GM18870 (cell line): Measurements from ENCODE around the gene TRIB2.
"Not testable (repeated sequence)": the region's sequence is repeated elsewhere in the genome, so short reads cannot be mapped to it uniquely, and the experiment has no call there.

Experiments used
- ATAC-seq: cut with Tn5 transposase; IDR thresholded peaks from one replicate; pipeline ENCODE4 v1.9.1; 2021; ENCODE audit warnings: moderate library complexity; ENCODE audit not compliant: unreplicated experiment

The TRIB2 gene

GRCh38 chr2:12716282-12717190 is at the start of gene TRIB2:
TSS of gene TRIB2 (plus strand) at chr2:12716936. CDS start at chr2:12718308, 1,372 bp downstream.
- no peak for ATAC-seq

- ATAC-seq: no peak
Observed at GRCh38 chr2:12669036-12669435, 47.7 kb upstream of the TRIB2 start.

DNA sequence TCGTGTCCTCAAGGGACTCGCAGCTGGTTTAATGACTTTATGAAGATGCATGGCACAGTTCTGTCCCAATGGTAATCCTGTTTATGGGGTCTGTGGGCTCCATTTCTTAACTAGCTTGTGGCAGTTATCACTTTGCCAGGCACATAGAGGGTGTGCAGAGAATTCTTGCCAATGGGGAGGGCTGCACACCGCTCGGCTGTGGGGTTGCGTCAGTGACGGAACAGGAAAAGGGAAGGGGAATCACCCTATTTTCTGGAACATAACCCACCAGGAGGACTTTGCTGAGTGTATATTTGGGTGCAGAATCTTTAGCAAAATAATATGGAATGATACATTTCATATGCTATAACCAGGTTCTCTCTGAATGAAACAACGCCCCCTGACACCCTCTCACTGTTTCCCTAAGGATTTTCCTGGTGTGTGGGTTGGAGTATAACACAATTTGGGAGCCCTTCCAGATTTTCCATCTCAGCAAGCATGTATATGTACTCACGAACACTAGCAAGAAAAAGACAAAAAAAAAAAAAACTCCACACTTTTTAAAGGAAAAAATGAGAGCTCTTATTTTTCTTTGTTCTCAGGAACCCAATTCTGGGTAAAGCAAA is 43.9 kb upstream of the TRIB2 start:
- ATAC-seq: no peak

- no peak for ATAC-seq
Observed at GRCh38 chr2:12674644-12675328, 42.0 kb upstream of the TRIB2 start.

- no peak for ATAC-seq
Observed at GRCh38 chr2:12675352-12675795, 41.4 kb upstream of the TRIB2 start.

GRCh38 chr2:12675801-12676200 is 40.9 kb upstream of the TRIB2 start:
- no peak for ATAC-seq

DNA sequence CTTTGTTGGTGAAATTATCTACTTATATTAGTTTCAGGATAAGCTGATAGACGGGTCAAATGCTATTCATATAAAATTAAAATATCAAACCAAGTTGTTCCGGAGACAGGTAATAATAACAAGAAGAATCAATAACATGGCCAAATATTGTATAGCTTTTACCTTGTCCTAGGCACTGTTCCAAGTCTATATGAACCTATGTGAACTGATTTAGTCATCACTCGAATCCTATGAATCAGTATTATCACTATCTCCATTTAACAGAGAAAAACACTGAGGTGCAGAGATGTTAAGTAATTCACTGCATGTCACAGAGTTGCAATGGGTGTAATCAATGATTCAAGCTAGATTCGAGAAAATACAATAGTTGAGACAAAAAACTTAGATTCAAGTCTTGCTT is 40.0 kb upstream of the TRIB2 start:
- no peak for ATAC-seq

- no peak for ATAC-seq
Observed at GRCh38 chr2:12678186-12678585, 38.5 kb upstream of the TRIB2 start.

DNA sequence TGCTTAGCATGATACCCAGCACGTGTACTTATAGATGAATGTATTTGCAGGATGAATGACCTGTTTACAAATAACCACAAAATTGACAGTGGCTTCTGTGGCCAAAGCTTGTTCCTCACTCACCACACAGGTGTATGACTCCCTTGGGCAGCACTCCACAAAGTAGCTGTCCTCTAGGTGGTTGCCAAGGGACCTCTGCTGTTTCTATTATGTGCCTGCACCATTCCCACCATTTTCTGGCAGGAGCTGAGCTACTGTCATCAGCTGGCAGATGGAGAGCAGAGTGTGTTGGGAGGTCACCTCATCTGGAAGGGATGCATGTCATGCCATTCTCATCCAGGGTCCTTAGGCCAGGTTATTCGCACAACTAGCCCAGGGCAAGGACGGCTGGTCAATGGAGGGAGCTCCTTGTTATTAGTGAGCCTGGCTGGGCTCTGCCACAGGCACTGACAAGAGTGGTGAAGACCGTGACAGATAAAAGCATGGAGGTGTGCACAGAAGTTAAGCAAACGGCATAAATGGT is 37.1 kb upstream of the TRIB2 start:
- ATAC-seq: no peak

DNA sequence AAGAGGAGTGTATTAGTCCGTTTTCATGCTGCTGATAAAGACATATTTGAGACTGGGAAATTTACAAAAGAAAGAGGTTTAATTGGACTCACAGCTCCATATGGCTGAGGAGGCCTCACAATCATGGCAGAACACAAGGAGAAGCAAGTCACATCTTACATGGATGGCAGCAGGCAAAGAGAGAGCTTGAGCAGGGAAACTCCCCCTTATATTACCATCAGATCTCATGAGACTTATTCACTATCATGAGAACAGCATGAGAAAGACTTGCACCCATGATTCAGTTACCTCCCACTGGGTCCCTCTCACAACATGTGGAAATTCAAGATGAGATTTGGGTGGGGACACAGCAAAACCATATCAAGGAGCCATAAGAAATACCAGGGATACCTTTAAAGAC is 36.6 kb upstream of the TRIB2 start:
- not testable (repeated sequence) for ATAC-seq

DNA sequence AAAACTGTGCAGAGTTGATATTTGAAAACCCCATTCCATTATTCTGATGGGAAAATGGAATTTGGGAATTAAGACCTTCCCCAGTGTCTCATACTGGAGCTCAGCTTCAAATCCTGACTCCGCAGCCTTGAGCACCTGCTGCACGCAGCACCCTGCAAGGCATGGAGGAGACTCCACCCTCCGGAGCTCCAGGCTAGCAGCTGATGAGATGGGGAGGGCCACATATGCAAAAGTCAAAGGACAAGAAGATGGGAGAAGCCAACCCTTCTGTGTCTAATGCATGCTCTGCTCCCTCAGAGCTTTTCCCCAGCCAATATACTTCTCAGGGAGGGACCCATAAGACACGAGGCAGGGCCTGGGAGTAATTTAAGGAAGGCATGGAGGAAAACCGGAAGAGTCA is 34.7 kb upstream of the TRIB2 start:
- no peak for ATAC-seq

GRCh38 chr2:12683457-12684100 is 33.2 kb upstream of the TRIB2 start:
- ATAC-seq: no peak

DNA sequence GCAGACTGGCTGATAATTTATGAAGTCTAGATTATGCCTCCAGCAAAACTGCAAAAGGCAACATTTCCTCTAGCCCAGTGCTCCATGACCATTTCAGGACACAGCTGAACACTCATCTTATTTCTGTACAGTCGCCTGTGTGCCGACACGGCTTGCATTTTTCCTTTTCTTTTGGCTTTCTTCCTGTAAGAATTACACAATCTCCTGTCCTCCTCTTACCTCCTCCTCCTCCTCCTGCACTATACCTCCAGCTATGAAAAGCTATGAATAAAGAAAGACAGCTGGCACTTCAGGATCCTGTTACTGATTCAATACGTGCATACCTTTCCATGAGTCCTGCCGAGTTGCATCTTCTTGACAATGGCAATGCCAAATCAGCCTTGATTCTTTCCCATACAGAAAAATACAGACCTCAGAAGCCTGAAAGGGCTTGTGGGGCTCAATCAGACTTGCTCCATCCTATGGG is 32.2 kb upstream of the TRIB2 start:
- no peak for ATAC-seq

DNA sequence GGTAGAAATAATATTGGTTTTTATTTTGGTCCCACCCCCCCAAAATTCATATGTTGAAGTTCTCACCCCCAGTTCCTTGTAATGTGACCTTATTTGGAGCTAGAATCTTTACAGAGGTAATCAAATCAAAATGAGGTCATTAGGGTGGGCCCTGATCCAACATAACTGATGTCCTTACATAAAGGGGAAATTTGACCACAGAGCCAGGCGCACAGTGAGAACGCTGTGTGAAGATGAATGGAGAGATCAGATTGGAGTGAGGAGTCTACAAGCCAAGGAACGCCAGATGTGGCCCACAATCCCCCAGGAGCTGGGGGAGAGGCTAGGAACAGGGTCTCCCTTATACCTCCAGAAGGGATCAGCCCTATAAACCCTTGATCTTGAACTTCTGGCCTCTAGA is 31.6 kb upstream of the TRIB2 start:
- ATAC-seq: no peak

DNA sequence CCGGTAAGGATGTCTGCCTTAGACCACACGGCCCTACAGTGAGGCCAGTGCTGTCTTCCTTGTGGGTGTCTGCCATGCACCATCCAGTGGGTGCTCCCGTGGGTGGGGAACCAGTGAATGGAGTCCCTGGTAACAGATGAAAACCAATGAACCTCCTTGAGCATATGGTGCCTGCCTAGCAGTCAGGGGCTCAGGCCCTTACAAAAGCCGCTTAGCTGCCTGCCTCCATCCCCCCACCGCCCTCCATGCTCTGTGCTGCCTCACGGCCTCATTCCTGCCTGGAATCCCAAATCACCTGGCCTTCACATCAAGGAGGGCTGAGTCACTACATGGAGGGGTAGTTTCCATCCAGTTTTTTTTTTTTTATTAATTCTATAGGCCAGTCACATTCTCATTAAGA is 30.8 kb upstream of the TRIB2 start:
- ATAC-seq: no peak

GRCh38 chr2:12686708-12687283 is 29.9 kb upstream of the TRIB2 start:
- no peak for ATAC-seq

GRCh38 chr2:12688091-12688490 is 28.6 kb upstream of the TRIB2 start:
- no peak for ATAC-seq

GRCh38 chr2:12688893-12689292 is 27.8 kb upstream of the TRIB2 start:
- ATAC-seq: no peak

DNA sequence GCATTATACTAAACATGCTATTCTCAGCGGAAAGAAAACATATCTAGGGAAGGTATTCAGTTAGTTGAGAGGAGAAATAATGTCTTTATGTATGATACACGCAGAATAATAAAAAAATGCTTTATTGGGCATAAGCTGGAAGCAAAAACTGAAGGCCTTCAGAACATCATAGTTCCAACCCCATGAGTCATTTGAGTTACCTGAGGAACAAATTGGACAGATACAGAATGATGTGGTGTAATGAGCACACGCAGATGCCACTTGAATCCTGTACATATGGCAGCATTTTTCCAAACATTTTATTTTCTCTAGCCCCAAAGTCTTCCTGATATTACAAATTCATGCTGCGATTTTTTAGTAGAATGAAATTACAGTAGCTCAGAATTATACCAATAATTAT is 23.2 kb upstream of the TRIB2 start:
- no peak for ATAC-seq

GRCh38 chr2:12694990-12695774 is 21.6 kb upstream of the TRIB2 start:
- no peak for ATAC-seq
